Ectodermal cell (in vitro differentiated cells): ENCODE results near the gene BPIFA2.

Experiments used
- H3K27ac ChIP-seq: 2 replicates; pipeline ENCODE4 v1.7.0; 2013; ENCODE audit warnings: mild to moderate bottlenecking, low read depth, low read length; ENCODE audit not compliant: insufficient read depth, poor library complexity, severe bottlenecking
- H3K27me3 ChIP-seq: 2 replicates; pipeline ENCODE4 v1.7.0; 2013; ENCODE audit warnings: mild to moderate bottlenecking, low read length; ENCODE audit not compliant: insufficient read depth, control insufficient read depth, poor library complexity, severe bottlenecking
- H3K36me3 ChIP-seq: one replicate; pipeline ENCODE4 v1.7.0; 2013; ENCODE audit warnings: low read length; ENCODE audit not compliant: control insufficient read depth, insufficient read depth
- H3K4me1 ChIP-seq: one replicate; pipeline ENCODE4 v1.7.0; 2013; ENCODE audit warnings: low read length; ENCODE audit not compliant: control insufficient read depth, insufficient read depth
- H3K4me3 ChIP-seq: 2 replicates; pipeline ENCODE4 v1.7.0; 2013; ENCODE audit warnings: low read depth, low read length, control low read depth; ENCODE audit not compliant: insufficient read depth
- H3K9me3 ChIP-seq: 2 replicates; pipeline ENCODE4 v1.7.0; 2013; ENCODE audit warnings: mild to moderate bottlenecking, low read length, moderate library complexity; ENCODE audit not compliant: control insufficient read depth
- WGBS, 2 experiments: methylation state at CpG; one replicate each; pipeline ENCODE4 v1.1.7; 2013; ENCODE audit warnings: missing lambda C conversion rate in 2 of 2; 5-methylcytosine and 5-hydroxymethylcytosine counted together

BPIFA2 gene

DNA sequence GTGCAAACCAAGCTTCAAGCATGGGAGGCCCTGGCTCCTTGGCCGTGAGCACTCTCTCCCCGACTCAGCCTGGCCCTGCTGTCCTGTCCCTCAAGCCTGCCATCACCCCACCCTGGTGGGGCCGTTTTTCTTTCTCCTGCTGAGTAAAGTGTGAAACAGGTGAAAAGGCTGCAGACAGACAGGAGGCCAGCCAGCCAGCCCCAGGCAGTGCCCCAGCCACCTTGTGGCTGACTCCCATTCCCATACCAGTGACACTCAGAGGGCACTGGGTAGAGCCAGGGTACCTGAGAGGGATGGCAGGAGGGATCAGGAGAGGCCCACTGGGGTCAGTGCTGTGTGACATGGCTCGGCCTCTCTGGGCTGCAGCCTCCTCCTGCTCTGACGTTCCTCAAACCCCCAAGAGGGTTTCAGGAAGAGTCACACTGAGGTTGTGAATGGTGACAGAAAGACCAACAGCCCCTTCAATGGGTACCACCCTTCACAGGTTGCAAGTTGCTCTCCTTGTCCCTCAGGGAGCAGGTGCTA is 35.9 kb upstream of the BPIFA2 start:
- 83 to 95% methylated on average over 5 of the region's 5 CpGs for WGBS, 2 experiments

DNA sequence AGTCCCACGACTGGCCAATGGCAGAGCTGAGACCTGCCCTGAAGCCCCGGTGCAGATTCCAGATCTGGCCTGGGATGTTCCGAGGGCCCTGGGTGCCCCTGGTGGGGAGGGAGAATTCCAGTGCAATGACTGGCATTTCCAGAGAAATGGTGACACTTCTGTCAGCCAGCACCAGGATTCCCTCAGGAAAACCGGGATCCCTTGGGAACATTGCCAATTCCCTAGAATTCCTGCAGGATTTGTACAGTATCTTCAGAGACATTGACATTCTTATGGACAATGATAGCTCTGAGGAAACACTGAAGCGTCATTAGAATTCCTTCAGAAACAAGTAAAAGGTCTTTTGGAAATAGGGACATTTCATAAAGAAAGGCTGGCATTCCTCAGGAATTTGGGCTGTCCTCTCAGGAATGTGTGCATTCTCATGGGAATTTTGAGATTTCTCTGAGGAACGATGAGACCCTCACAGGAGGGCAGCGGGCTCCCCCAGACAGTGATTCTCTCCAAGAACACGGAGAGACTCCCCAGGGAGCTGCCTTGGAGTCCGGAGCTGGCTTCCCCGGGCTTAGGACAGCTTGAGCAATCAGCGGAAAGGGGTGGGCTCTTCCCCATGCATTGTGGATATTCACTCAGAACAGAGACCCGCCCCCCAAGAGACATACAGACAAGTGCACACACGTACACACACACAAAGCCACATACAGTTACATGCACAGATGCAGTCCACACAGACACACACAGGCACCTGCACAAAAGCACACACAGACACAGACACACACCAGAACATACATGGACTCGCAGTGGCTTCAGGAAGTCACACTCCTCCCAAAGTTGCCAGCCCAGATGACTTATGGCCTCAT is 35.2 kb upstream of the BPIFA2 start:
- H3K27me3 ChIP-seq: no peaks in the 10 kb centered on the region
- 57 to 64% methylated on average over 14 of the region's 14 CpGs for WGBS, 2 experiments
- no peaks in the 10 kb centered on the region for H3K9me3 ChIP-seq
- no peaks in the 10 kb centered on the region for H3K36me3 ChIP-seq
- no peak overlapping the region for H3K27ac ChIP-seq
- H3K4me1 ChIP-seq: no peaks in the 10 kb centered on the region
- H3K4me3 ChIP-seq: no peak overlapping the region

More for the DNA sequence above, 35.9 kb upstream of the BPIFA2 start:
- Histone ChIP-seq H3K27ac (no peak overlapping the region), H3K9me3 (no peaks in the 10 kb centered on the region), H3K36me3 (no peaks in the 10 kb centered on the region), H3K4me3 (no peak overlapping the region), H3K4me1 (no peaks in the 10 kb centered on the region), H3K27me3 (no peaks in the 10 kb centered on the region)

DNA sequence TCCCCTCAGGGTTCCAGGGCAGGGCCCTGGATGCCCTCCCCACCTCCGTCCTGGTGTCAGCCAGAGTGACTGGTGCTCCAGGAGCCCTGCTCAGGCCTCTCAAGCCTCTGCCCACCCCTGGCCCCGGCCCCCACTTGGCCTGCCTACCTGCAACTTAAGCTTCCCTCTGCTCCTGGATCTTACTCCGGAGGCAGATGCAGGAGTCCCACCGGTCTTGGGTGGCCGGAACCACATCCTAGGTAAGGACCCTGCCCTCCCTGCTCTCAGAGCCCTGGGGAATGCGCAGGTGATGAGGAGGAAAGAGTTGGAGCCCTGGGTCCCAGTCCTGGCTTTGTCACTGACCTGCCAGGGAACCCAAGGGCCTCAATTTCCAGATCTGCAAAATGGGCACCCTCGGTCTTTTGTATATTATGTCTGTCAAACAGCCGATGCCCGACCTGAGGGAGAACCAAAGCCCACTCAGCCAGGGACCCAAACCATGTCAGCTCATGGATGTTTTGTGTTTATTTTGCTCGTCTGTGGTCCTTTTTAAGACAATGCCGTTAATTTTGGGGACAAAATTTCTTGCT is 34.5 kb upstream of the BPIFA2 start:
- Histone ChIP-seq H3K27ac (no peak overlapping the region), H3K36me3 (no peaks in the 10 kb centered on the region), H3K9me3 (no peaks in the 10 kb centered on the region), H3K27me3 (no peaks in the 10 kb centered on the region), H3K4me1 (no peaks in the 10 kb centered on the region), H3K4me3 (no peak overlapping the region)
- WGBS, 2 experiments: 90 to 91% methylated on average over 11 of the region's 11 CpGs

DNA sequence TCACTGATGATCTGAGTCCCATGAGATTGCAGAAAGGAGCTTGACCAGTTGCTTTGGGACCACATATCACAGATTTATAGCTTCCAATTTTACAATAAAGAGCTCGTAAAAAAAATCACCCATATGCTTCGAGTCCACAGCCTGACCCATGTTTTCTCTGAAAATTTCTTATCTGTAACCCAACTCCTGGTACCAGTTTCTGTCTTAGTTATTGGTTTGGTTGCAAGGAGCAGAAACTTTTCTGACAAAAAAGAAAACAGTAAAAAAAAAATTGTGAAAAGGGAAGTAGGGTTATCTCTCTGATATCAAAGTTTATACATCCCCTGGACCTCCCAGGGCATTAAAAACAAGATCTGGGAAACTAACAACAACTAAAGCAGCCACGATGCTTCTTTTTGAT is 30.8 kb upstream of the BPIFA2 start:
- 83 to 85% methylated on average over 3 of the region's 3 CpGs for WGBS, 2 experiments
- Histone ChIP-seq H3K27me3 (no peaks in the 10 kb centered on the region), H3K9me3 (peaks cover 2% of the 10 kb centered on the region), H3K27ac (no peak overlapping the region), H3K36me3 (no peaks in the 10 kb centered on the region), H3K4me3 (no peak overlapping the region), H3K4me1 (no peaks in the 10 kb centered on the region)

DNA sequence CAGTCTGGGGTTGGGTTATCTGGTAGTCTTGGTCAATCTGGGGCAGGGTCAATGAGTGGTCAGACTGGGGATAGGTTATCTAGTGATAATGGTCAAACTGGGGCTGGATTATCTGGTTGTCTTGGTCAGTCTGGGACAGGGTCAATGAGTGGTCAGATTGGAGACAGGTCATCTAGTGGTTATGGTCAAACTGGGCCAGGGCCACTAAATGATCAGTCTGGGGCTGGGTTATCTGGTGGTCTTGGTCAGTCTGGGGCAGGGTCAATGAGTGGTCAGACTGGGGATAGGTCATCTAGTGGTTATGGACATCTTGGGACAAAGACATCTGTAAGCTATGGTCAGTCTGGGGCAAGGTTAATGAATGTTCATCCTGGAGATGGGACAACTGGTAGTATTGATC is 28.5 kb upstream of the BPIFA2 start:
- no peaks in the 10 kb centered on the region for H3K36me3 ChIP-seq
- H3K4me3 ChIP-seq: no peak overlapping the region
- no peaks in the 10 kb centered on the region for H3K27me3 ChIP-seq
- H3K9me3 ChIP-seq: peaks cover 2% of the 10 kb centered on the region
- H3K27ac ChIP-seq: no peak overlapping the region
- H3K4me1 ChIP-seq: no peaks in the 10 kb centered on the region

DNA sequence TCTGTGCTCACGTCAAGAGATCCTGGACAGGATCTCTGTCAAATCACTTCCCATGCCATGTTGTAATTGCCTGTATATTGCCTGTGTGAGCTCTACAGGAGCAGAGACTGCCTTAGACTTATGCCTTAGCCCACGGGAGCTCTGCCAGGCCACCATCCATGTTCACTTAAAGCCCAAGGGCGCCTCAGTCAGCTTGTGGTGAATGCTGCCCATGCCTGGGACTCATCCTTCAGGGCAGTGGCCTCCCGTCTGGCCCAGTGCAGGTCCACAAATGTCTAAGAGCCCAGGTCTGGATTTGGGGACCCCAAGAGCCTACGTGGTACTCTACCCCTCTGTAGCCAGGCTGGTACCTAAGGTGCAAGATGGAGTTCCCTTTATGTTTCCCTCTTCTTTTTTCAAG is 22.4 kb upstream of the BPIFA2 start:
- Histone ChIP-seq H3K4me1 (no peaks in the 10 kb centered on the region), H3K4me3 (no peak overlapping the region), H3K27ac (no peak overlapping the region), H3K9me3 (no peaks in the 10 kb centered on the region), H3K36me3 (no peaks in the 10 kb centered on the region), H3K27me3 (no peaks in the 10 kb centered on the region)
- WGBS, 2 experiments: 86 to 88% methylated on average over 5 of the region's 5 CpGs

DNA sequence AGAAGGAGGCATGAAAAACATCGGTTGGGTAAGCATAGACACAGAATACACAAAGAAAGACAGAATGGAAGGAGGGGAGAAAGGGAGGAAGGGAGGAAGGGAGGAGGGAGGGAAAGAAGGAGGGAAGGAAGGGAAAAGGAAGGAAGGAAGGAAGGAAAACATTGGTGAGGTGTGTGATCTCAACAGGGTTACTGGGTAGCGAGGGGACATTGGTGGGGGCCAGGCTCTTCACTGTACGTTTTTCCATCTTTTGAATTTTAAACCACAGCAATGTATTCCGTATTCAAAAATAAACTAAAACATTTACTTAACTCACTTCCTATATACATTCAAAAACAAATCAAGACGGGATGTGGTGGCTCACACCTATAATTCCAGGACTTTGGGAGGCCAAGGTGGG is 20.7 kb upstream of the BPIFA2 start:
- Histone ChIP-seq H3K9me3 (no peaks in the 10 kb centered on the region), H3K36me3 (no peaks in the 10 kb centered on the region), H3K27ac (no peak overlapping the region), H3K27me3 (no peaks in the 10 kb centered on the region), H3K4me3 (no peak overlapping the region), H3K4me1 (no peaks in the 10 kb centered on the region)
- 83% methylated on average over 5 of the region's 5 CpGs for WGBS, 2 experiments

DNA sequence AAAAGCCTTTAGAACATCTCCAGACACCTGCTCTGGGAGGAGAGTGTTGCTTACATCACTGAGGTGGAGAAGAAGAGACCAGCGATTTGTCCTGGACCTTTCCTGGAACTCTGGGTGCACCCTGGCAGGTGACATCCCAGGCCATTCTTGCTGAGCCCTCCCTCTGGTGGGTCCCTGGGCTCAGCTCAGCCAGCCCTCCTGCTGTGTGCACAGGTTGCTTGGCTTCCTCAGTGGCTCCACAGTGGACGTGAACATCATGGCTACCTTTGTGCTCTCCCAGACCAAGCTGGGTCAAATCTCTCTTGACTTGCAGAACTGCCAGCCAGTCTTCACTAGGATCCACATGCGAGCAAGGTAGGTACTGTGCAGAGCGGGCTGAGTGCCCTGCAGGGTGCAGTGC is 19.9 kb upstream of the BPIFA2 start:
- no peak overlapping the region for H3K4me3 ChIP-seq
- no peaks in the 10 kb centered on the region for H3K36me3 ChIP-seq
- H3K27ac ChIP-seq: no peak overlapping the region
- H3K27me3 ChIP-seq: no peaks in the 10 kb centered on the region
- no peaks in the 10 kb centered on the region for H3K4me1 ChIP-seq
- WGBS, 2 experiments: 87 to 91% methylated on average over 4 of the region's 4 CpGs
- H3K9me3 ChIP-seq: no peaks in the 10 kb centered on the region

DNA sequence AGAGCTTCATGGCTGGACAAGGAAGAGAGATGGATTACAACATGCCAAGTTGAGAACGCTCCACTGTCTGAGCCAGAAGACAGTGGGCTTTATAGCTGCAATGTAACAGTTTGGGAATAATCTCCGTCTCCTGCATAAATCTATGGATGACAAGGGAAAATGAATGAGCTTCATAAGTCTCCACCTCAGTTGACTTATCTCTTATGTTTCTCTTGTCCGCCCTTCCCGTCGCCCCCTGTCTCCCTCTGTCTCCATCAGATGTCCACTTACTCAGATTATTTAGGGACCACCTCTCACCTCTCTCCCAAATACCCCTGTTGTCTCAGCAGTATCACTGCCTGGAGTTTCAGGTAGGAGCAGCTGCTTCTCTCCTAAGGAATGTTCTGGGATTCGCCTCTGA is 13.7 kb upstream of the BPIFA2 start:
- WGBS, 2 experiments: 88 to 89% methylated on average over 6 of the region's 6 CpGs
- peaks cover 6% of the 10 kb centered on the region for H3K27me3 ChIP-seq
- no peak overlapping the region for H3K4me3 ChIP-seq
- no peaks in the 10 kb centered on the region for H3K9me3 ChIP-seq
- no peaks in the 10 kb centered on the region for H3K36me3 ChIP-seq
- no peak overlapping the region for H3K27ac ChIP-seq
- H3K4me1 ChIP-seq: no peaks in the 10 kb centered on the region

DNA sequence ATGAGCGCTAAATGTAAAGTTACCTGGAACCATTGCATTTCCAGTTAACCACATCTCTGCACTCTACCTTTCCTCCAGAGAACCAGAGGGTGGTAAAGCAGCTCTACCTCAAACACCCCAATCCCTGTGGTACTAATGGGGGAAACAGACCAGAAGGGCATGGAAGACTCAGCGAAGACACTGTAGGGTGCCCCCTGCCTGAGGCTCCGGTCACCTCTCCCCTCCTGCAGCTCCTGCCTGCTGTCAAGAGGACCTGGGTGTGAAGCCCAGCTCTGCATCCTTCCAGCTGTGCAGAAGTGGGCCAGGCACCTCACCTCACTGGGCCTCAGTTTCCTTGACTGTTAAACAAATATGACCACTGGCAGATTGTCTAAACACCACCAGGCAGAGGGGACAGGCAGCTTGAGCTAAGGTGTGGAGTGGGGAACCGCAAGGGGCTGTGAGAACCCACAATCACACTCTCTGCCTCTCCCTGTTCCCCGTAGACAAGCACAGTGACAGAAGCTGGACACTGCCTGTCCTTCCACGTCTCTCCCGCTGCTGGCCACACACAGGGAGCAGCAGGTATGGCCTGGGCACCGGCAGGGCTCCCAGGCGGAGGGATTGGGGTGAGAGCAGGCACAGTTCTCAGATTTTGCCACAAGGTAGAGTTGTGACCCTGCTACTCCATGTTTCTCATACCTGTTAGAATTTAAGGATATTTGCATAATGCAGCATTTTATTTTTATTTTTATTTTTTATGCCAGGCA is 9.1 kb upstream of the BPIFA2 start:
- H3K9me3 ChIP-seq: no peaks in the 10 kb centered on the region
- H3K27ac ChIP-seq: no peak overlapping the region
- H3K4me3 ChIP-seq: no peak overlapping the region
- no peaks in the 10 kb centered on the region for H3K36me3 ChIP-seq
- WGBS, 2 experiments: 86 to 88% methylated on average over 9 of the region's 9 CpGs
- H3K4me1 ChIP-seq: no peaks in the 10 kb centered on the region
- peaks cover 4% of the 10 kb centered on the region for H3K27me3 ChIP-seq
